ENCODE data around the gene KLHL22. TPM values are rescaled to one million over a fixed set of nuclear protein-coding genes. Genes with fewer than 3 reads are reported as not detected.

KLHL22 gene
- total and polyA plus RNA-seq, 2 of the 13 experiments (the other 11 are each of a cell fraction or from before 2014, with no cell fraction given) = 10.9 to 14.8 TPM

GRCh38 chr22:20507253-20508066 is 11.9 kb upstream of the KLHL22 start, which contains the start of gene MED15 (continued):
- TF ChIP-seq PCBP1 (IDR thresholded peaks at IDR 0.05; ENCODE audit: borderline replicate concordance, low read depth, low read length) (peak; percentile 90), ZNF207 (IDR thresholded peaks at IDR 0.05; ENCODE audit: borderline replicate concordance) (no peak), AGO1 (IDR thresholded peaks at IDR 0.05; ENCODE audit: low read depth, low read length, poor library complexity, severe bottlenecking) (peak; percentile 59), ZGPAT (CRISPR knock-in tag; IDR thresholded peaks at IDR 0.05) (peak; percentile 89), MED8 (CRISPR knock-in tag; IDR thresholded peaks at IDR 0.05; ENCODE audit: insufficient replicate concordance) (peak; percentile 64), ASH2L (IDR thresholded peaks at IDR 0.05; ENCODE audit: insufficient read length, low read depth, low read length) (peak; percentile 93), ZNF18 (CRISPR knock-in tag; IDR thresholded peaks at IDR 0.05; ENCODE audit: insufficient replicate concordance) (peak; percentile 62), SRSF4 (IDR thresholded peaks at IDR 0.05; ENCODE audit: low read depth, low read length, poor library complexity, severe bottlenecking) (no peak), KDM3A (CRISPR knock-in tag; IDR thresholded peaks at IDR 0.05; ENCODE audit: low read depth) (peak; percentile 90; the same call in 1 of the 2 replicates), ZBTB20 (CRISPR knock-in tag; IDR thresholded peaks at IDR 0.05; ENCODE audit: borderline replicate concordance, low read depth) (peak; percentile 79), POGZ (CRISPR knock-in tag; IDR thresholded peaks at IDR 0.05) (peak; percentile 86), ATF4 (CRISPR knock-in tag; IDR thresholded peaks at IDR 0.05) (peak in 1 of 2 experiments; percentile 7; a peak in 1 of 4 replicates), SOX6 (IDR thresholded peaks at IDR 0.05) (no peak), SOX6 (CRISPR knock-in tag; IDR thresholded peaks at IDR 0.05) (peak; percentile 78), HES4 (CRISPR knock-in tag; IDR thresholded peaks at IDR 0.05; ENCODE audit: borderline replicate concordance) (peak; percentile 92), ZNF12 (CRISPR knock-in tag; IDR thresholded peaks at IDR 0.05) (peak; percentile 94), MAF1 (CRISPR knock-in tag; IDR thresholded peaks at IDR 0.05; ENCODE audit: borderline replicate concordance) (peak; percentile 72; the same call in 1 of the 2 replicates)

Data from HepG2 (cell line).